K562 (cell line): ENCODE data around the gene IRF2. TPM values are rescaled to one million over a fixed set of nuclear protein-coding genes. Genes with fewer than 3 reads are reported as not detected.

Experiments used
- CCAR2 ChIP-seq: fragments of 200-400 bp; formaldehyde crosslinking; IDR thresholded peaks from 2 replicates; pipeline ENCODE4 v1.6.1; 2017; ENCODE audit warnings: mild to moderate bottlenecking, low read depth, low read length
- EHMT2 ChIP-seq: fragments of 450-650 bp; IDR thresholded peaks from 2 replicates; pipeline ENCODE4 v1.6.1; 2018; ENCODE audit warnings: antibody characterized with exemption
- MEF2A ChIP-seq: IDR thresholded peaks from 2 replicates; pipeline ENCODE4 v1.6.1; 2011; ENCODE audit warnings: low read depth, mild to moderate bottlenecking, low read length, moderate library complexity; ENCODE audit not compliant: control insufficient read depth
- PHB2 ChIP-seq: fragments of 450-650 bp; IDR thresholded peaks from 2 replicates; pipeline ENCODE4 v1.6.1; 2017; ENCODE audit warnings: low read depth
- POLR2B ChIP-seq: fragments of 450-650 bp; IDR thresholded peaks from 2 replicates; pipeline ENCODE4 v1.6.1; 2018; ENCODE audit warnings: low read depth; ENCODE audit not compliant: partially characterized antibody
- SIN3A ChIP-seq, 2 experiments: fragments of 150-350 bp in 1 of 2; IDR thresholded peaks; 2 replicates each; pipeline ENCODE4 v1.6.1; 2011 to 2016; ENCODE audit warnings: borderline replicate concordance in 2 of 2, low read depth in 2 of 2, low read length in 2 of 2, mild to moderate bottlenecking in 2 of 2, moderate library complexity in 2 of 2; ENCODE audit not compliant: control insufficient read depth in 1 of 2
- ZNF277 ChIP-seq: fragments of 250-450 bp; sonication (Bioruptor Pico); IDR thresholded peaks from 2 replicates; pipeline ENCODE4 v1.8.0; 2022; ENCODE audit warnings: inconsistent platforms, mild to moderate bottlenecking, moderate library complexity, borderline replicate concordance
- polyA plus RNA-seq, 8 experiments: library from polyadenylated mRNA; depleted of rRNA in 4 of 8; stranded (reverse) in 5 of 8; unstranded in 3 of 8; fragments of >200 nt; fragmentation: Nextera tagmentation in 2 of 8; fragmentation: Illumina TruSeq in 1 of 8; extraction: Ambion mirVana in 2 of 8; extraction: Trizol in 1 of 8; gene quantifications; 2 replicates each; pipeline versions ENCODE4 v1.2.1 to v1.2.3, GENCODE V29; 2011 to 2014; ENCODE audit warnings: inconsistent platforms in 1 of 8, missing spikeins in 1 of 8
- total RNA-seq, 7 experiments: library from RNA; depleted of rRNA in 6 of 7; stranded (reverse); fragments of >200 nt in 6 of 7; fragmentation: Illumina TruSeq in 2 of 7; extraction: Trizol in 2 of 7; gene quantifications; 2 replicates each; pipeline versions ENCODE4 v1.2.1 to v1.2.3, GENCODE V29; 2011 to 2021; ENCODE audit warnings: low replicate concordance in 1 of 7
- TF ChIP-seq, protein P1 (sequence below): fragments of 250-450 bp; sonication (Bioruptor Pico); IDR thresholded peaks from 2 replicates; pipeline ENCODE4 v1.5.0; 2021
- TF ChIP-seq, protein P2 (sequence below): sonication (generic); formaldehyde crosslinking; IDR thresholded peaks from 2 replicates; pipeline ENCODE4 v1.8.0; 2022; ENCODE audit warnings: mild to moderate bottlenecking, low read depth, missing genetic modification reagents

The IRF2 gene
- total and polyA plus RNA-seq, 9 of the 15 experiments (the other 6 are each of a cell fraction or from before 2014, with no cell fraction given) = 7.1 to 17.1 (median 11.3) TPM

DNA sequence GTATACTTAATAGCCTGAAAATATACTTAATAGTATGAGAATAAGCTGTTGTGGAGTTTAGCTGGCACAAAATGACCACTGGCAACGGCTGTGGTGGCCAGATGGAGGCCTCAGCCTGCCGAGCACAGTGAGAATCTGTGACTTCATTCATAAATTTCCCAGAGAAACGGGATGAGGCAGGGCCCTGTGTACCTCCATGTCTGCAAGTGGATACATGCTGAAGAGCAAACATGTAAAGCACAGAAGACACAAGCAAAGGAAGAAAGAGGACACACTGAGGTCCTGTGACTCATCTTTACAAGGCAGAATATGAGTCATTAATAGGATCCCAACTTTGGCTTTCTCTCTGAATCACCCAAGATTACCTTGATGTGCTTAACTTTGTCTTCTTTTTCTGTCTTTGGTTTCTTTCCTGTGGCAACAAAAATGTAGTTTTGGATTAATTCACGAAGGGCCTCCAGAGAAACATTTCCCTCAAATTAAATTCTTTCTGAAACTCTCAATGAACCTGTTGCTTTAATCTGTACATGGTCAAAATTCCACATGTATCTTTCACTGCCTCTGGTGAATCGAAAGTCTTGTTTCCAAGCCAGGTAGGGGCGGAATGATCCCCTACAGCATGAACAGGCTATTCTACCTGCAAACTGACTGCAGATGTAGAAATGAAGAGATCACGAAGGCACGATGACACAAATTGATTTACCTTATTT, 56.4 kb downstream of the IRF2 start (continued):
- TF ChIP-seq ZNF277 (CRISPR knock-in tag) (no peak), POLR2B (no peak), MEF2A (no peak), CCAR2 (no peak), PHB2 (no peak), SIN3A (IDR thresholded peaks at IDR 0.05; ENCODE audit: borderline replicate concordance in 2 of 2, control insufficient read depth in 1 of 2, low read depth in 2 of 2, low read length in 2 of 2) (no peak), EHMT2 (peak; percentile 53; the same call in 1 of the 2 replicates)
- TF ChIP-seq, protein P1, sequence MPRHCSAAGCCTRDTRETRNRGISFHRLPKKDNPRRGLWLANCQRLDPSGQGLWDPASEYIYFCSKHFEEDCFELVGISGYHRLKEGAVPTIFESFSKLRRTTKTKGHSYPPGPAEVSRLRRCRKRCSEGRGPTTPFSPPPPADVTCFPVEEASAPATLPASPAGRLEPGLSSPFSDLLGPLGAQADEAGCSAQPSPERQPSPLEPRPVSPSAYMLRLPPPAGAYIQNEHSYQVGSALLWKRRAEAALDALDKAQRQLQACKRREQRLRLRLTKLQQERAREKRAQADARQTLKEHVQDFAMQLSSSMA = no peak
- TF ChIP-seq, protein P2, sequence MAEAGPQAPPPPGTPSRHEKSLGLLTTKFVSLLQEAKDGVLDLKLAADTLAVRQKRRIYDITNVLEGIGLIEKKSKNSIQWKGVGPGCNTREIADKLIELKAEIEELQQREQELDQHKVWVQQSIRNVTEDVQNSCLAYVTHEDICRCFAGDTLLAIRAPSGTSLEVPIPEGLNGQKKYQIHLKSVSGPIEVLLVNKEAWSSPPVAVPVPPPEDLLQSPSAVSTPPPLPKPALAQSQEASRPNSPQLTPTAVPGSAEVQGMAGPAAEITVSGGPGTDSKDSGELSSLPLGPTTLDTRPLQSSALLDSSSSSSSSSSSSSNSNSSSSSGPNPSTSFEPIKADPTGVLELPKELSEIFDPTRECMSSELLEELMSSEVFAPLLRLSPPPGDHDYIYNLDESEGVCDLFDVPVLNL (CRISPR knock-in tag) = no peak
